NB4 (cell line): ENCODE data around the gene FAM216A.
"Not testable (repeated sequence)": the region's sequence is repeated elsewhere in the genome, so short reads cannot be mapped to it uniquely, and the experiment has no call there.

Experiments used
- DNase-seq: peaks from one replicate; pipeline ENCODE4 v3.0.0; 2010; ENCODE audit warnings: low read depth
- H3K4me3 ChIP-seq: one replicate; pipeline ENCODE4 v1.5.1; 2011; ENCODE audit warnings: mild to moderate bottlenecking, low read depth, low read length, moderate library complexity
- MYC ChIP-seq: IDR thresholded peaks from 2 replicates; pipeline ENCODE4 v1.6.1; 2011; ENCODE audit warnings: low read depth, low read length
- POLR2A ChIP-seq: IDR thresholded peaks from 2 replicates; pipeline ENCODE4 v1.6.1; 2011; ENCODE audit warnings: mild to moderate bottlenecking; ENCODE audit not compliant: insufficient read length; ENCODE audit errors: extremely low read depth
- TF ChIP-seq, protein P1 (sequence below): IDR thresholded peaks from 2 replicates; pipeline ENCODE4 v1.6.1; 2011; ENCODE audit warnings: low read depth, low read length
- TF ChIP-seq, protein P2 (sequence below): IDR thresholded peaks from one replicate; pipeline ENCODE4 v1.5.1; 2012; ENCODE audit warnings: low read depth, low read length

FAM216A gene

DNA sequence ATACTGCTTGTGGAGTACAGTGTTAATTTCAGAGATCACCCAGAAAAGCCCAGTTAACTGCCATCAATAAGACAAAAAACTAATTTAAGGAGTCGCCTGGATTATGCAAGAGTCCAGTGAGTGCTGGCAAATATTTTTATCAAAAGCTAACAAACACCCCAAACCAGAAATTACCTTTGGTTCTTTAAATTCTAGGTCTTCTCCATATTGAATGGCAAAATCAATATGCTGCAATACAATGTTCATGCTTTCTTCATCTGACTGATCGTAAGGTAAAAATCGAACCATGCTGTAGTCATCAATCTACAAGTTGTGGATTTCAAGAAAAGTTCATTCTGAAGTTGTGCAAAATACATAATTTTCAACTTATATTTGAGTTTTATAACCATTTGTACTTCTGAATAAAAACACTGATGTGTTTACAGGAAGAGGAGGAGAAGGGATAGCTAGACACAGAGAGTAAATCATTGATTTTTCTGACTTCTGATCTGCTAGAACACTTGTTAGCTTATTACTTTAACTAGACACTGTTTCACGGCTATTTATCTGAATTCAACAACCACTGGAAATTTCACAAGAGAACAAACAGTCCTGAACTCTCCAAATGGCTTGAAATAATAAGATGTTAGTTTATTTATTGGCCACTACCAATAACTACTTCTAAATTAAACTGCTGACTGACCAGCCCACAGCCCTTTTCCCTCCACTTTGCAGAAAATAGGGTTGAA is 14.9 kb upstream of the FAM216A start:
- DNase-seq, result no peak
- TF ChIP-seq MYC, result no peak
- no peak for TF ChIP-seq POLR2A
- TF ChIP-seq, protein P1, sequence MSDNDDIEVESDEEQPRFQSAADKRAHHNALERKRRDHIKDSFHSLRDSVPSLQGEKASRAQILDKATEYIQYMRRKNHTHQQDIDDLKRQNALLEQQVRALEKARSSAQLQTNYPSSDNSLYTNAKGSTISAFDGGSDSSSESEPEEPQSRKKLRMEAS, result no peak
- TF ChIP-seq, protein P2, sequence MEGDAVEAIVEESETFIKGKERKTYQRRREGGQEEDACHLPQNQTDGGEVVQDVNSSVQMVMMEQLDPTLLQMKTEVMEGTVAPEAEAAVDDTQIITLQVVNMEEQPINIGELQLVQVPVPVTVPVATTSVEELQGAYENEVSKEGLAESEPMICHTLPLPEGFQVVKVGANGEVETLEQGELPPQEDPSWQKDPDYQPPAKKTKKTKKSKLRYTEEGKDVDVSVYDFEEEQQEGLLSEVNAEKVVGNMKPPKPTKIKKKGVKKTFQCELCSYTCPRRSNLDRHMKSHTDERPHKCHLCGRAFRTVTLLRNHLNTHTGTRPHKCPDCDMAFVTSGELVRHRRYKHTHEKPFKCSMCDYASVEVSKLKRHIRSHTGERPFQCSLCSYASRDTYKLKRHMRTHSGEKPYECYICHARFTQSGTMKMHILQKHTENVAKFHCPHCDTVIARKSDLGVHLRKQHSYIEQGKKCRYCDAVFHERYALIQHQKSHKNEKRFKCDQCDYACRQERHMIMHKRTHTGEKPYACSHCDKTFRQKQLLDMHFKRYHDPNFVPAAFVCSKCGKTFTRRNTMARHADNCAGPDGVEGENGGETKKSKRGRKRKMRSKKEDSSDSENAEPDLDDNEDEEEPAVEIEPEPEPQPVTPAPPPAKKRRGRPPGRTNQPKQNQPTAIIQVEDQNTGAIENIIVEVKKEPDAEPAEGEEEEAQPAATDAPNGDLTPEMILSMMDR, result no peak
- no peak overlapping the region for H3K4me3 ChIP-seq

- no peak overlapping the region for H3K4me3 ChIP-seq
- DNase-seq, result no peak
- TF ChIP-seq, protein P2, result no peak
- TF ChIP-seq, protein P1, result no peak
- no peak for TF ChIP-seq POLR2A
- no peak for TF ChIP-seq MYC
Observed at GRCh38 chr12:110458756-110459155, 9.9 kb upstream of the FAM216A start.

GRCh38 chr12:110461189-110461588 is 7.5 kb upstream of the FAM216A start:
- not testable (repeated sequence) for DNase-seq, H3K4me3 ChIP-seq

DNA sequence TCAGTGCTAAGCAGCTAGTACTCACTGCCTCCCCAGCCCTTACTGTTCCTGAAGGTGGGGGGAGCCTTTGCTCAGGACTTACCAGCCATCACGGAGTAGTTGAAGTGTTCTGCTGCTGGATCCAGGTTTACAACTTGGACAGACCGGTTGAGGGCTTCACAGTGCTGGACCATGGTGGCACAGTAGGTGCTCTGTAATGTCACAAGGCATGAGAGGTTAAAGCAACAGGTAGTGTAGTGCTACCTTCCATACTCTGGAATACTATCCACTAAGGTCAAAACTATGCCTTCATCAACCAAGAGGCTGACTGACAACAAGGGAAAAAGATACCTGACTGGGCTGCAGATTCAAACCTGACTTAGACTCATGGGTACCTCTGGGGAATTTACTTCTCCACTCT is 3.6 kb upstream of the FAM216A start:
- H3K4me3 ChIP-seq, result no peak overlapping the region
- TF ChIP-seq, protein P2, result no peak
- TF ChIP-seq POLR2A (no peak), MYC (no peak)
- TF ChIP-seq, protein P1, result no peak
- DNase-seq, result no peak

DNA sequence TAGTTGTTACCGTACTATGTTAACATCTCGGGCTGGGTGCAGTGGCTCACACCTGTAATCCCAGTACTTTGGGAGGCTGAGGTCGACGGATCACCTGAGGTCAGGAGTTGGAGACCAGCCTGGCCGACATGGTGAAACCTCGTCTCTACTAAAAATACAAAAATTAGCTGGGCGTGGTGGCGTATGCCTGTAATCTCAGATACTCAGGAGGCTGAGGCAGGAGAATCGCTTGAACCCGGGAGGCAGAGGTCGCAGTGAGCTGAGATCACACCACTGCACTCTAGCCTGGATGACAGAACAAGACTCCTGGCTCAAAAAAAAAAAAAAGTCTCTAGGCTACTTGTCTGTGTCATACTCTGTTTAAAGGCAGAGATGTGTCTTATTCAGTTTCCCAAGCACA is 2.9 kb upstream of the FAM216A start:
- not testable (repeated sequence) for DNase-seq, H3K4me3 ChIP-seq

GRCh38 chr12:110466791-110467190 is 1.9 kb upstream of the FAM216A start:
- no peak for TF ChIP-seq MYC
- no peak for TF ChIP-seq POLR2A
- TF ChIP-seq, protein P1, result no peak
- TF ChIP-seq, protein P2, result no peak
- peak; percentile 30 for DNase-seq
- H3K4me3 ChIP-seq, result peak overlapping the region; percentile 79

DNA sequence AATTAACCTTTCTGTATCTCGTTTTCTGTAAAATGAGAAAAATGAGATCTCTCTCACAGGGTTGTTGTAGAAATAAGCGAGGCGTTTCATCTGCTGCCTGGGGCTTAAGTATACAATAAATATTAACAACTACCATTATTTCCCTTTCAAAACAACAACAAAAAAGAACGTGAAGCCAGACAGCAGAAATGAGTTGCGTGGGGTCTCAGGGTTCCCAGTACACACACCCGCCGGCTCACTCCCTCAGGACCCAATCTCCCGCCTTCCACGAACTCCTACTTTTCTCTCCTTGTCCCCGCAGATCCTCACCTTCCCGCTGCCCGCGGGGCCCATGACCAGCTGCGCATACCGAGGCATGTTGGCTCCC is 815 bp upstream of the FAM216A start:
- H3K4me3 ChIP-seq, result peak overlapping the region; percentile 79
- no peak for TF ChIP-seq POLR2A
- no peak for TF ChIP-seq MYC
- TF ChIP-seq, protein P1, result no peak
- TF ChIP-seq, protein P2, result no peak
- no peak for DNase-seq
